ENCODE data around the gene SULF2. TPM values are rescaled to one million over a fixed set of nuclear protein-coding genes. Genes with fewer than 3 reads are reported as not detected.

Gene SULF2
- total and polyA plus RNA-seq, 4 donors: 8.1 to 25.4 (median 12.0) TPM

- TF ChIP-seq REST (IDR thresholded peaks at IDR 0.05) (no peak), TAF1 (conservative IDR thresholded peaks at IDR 0.05) (no peak)
These were observed 29.5 kb upstream of the SULF2 start (continued) for GRCh38 chr20:47814632-47815415.

- TF ChIP-seq HNF4A (conservative IDR thresholded peaks at IDR 0.05) (no peak), RAD21 (IDR thresholded peaks at IDR 0.05) (no peak), SP1 (IDR thresholded peaks at IDR 0.05) (no peak), ATF3 (IDR thresholded peaks at IDR 0.05) (no peak), EGR1 (IDR thresholded peaks at IDR 0.05; ENCODE audit: low read depth in 2 of 2) (no peak), MAX (IDR thresholded peaks at IDR 0.05) (no peak), FOXA1 (IDR thresholded peaks at IDR 0.05) (no peak), REST (IDR thresholded peaks at IDR 0.05) (no peak), CTCF (IDR thresholded peaks at IDR 0.05; ENCODE audit: low read depth, low read length, missing input control) (no peak), JUND (IDR thresholded peaks at IDR 0.05) (no peak), TAF1 (conservative IDR thresholded peaks at IDR 0.05) (no peak), HNF4G (IDR thresholded peaks at IDR 0.05) (no peak), ZBTB33 (IDR thresholded peaks at IDR 0.05) (no peak), YY1 (IDR thresholded peaks at IDR 0.05) (no peak), RXRA (IDR thresholded peaks at IDR 0.05) (no peak)
- Histone ChIP-seq H3K9ac (ENCODE audit: low read depth in 1 of 2, low read length in 2 of 2) (no peak overlapping the region), H3K36me3 (ENCODE audit: control insufficient read depth in 4 of 4, insufficient read depth in 3 of 4, low read depth in 1 of 4, low read length in 3 of 4) (no peaks in the 10 kb centered on the region), H3K4me1 (ENCODE audit: control insufficient read depth in 4 of 4, insufficient read depth in 4 of 4, low read length in 3 of 4) (no peaks in the 10 kb centered on the region), H3K27me3 (ENCODE audit: control insufficient read depth in 4 of 4, insufficient read depth in 4 of 4, low read length in 3 of 4) (peaks cover 0 to 9% (median 1%) of the 10 kb centered on the region in 4 donors), H3K9me3 (ENCODE audit: control insufficient read depth in 4 of 4, low read length in 3 of 4) (peaks cover 0 to 7% (median 4%) of the 10 kb centered on the region in 4 donors), H3K4me3 (ENCODE audit: low read depth in 1 of 3, low read length in 3 of 3) (no peak overlapping the region), H3K27ac (ENCODE audit: low read depth in 1 of 2, low read length in 2 of 2) (no peak overlapping the region)
- WGBS: 52% methylated on average over 18 of the region's 18 CpGs
- DNase-seq (ENCODE audit: low spot score): no peak
These were observed 25.6 kb upstream of the SULF2 start for GRCh38 chr20:47810721-47811347.
